SU-DHL-6 (cell line): Measurements from ENCODE around the gene PLAC8.
"Not testable (repeated sequence)": the region's sequence is repeated elsewhere in the genome, so short reads cannot be mapped to it uniquely, and the experiment has no call there.

Experiments used
- H2AFZ ChIP-seq: fragments of 200-600 bp; sonication (generic); 2 replicates; pipeline ENCODE4 v1.6.1; 2014; ENCODE audit warnings: low read depth, mild to moderate bottlenecking, moderate library complexity, mixed read lengths, antibody characterized with exemption, low read length; ENCODE audit not compliant: severe bottlenecking
- H3F3A ChIP-seq: fragments of 200-600 bp; shearing (Covaris generic); 2 replicates; pipeline ENCODE4 v1.6.0; 2016; ENCODE audit warnings: antibody characterized with exemption, mild to moderate bottlenecking; ENCODE audit not compliant: insufficient read depth
- H3K27ac ChIP-seq: fragments of 200-600 bp; sonication (generic); 2 replicates; pipeline ENCODE4 v1.5.1; 2016; ENCODE audit warnings: low read depth, mild to moderate bottlenecking, low read length, moderate library complexity, mixed read lengths
- H3K27me3 ChIP-seq: fragments of 200-600 bp; sonication (generic), shearing (Covaris generic); 2 replicates; pipeline ENCODE4 v1.6.0; 2014; ENCODE audit warnings: mild to moderate bottlenecking, low read length
- H3K36me3 ChIP-seq: fragments of 200-600 bp; sonication (generic); 2 replicates; pipeline ENCODE4 v1.6.1; 2014; ENCODE audit warnings: mild to moderate bottlenecking, low read length, mixed read lengths
- H3K4me2 ChIP-seq: fragments of 300-600, 200-600 bp; shearing (Covaris generic), sonication (generic); 2 replicates; pipeline ENCODE4 v1.6.0; 2014; ENCODE audit warnings: low read length, low read depth, mild to moderate bottlenecking; ENCODE audit not compliant: poor library complexity, severe bottlenecking
- H3K4me3 ChIP-seq: fragments of 200-600 bp; sonication (generic); 2 replicates; pipeline ENCODE4 v1.5.1; 2014; ENCODE audit warnings: antibody characterized with exemption, low read length, mild to moderate bottlenecking, mixed read lengths; ENCODE audit not compliant: insufficient read depth, poor library complexity, severe bottlenecking
- H3K79me2 ChIP-seq: fragments of 200-600 bp; sonication (generic); 2 replicates; pipeline ENCODE4 v1.6.1; 2014; ENCODE audit warnings: mild to moderate bottlenecking, low read length, moderate library complexity; ENCODE audit not compliant: insufficient read depth
- H3K9ac ChIP-seq: fragments of 200-600 bp; sonication (generic); 2 replicates; pipeline ENCODE4 v1.7.0; 2014; ENCODE audit warnings: mild to moderate bottlenecking, low read length
- H3K9me2 ChIP-seq: fragments of 200-600 bp; sonication (generic); replicated peaks from 2 replicates; pipeline ENCODE4 v1.6.1; 2014; ENCODE audit warnings: low read length; ENCODE audit not compliant: insufficient read depth
- H3K9me3 ChIP-seq: fragments of 200-600 bp; sonication (generic); 2 replicates; pipeline ENCODE4 v1.6.1; 2014; ENCODE audit warnings: low read length, mixed read lengths; ENCODE audit not compliant: insufficient read depth
- H4K20me1 ChIP-seq: fragments of 200-600 bp; sonication (generic); 2 replicates; pipeline ENCODE4 v1.6.1; 2014; ENCODE audit warnings: low read depth, mild to moderate bottlenecking, antibody characterized with exemption, low read length, moderate library complexity, mixed read lengths
- EZH2phosphoT487 ChIP-seq: fragments of 200-600 bp; sonication (generic), shearing (Covaris generic); conservative IDR thresholded peaks from 2 replicates; pipeline ENCODE4 v1.6.1; 2018; ENCODE audit warnings: mild to moderate bottlenecking, antibody characterized with exemption, low read length, moderate library complexity, mixed read lengths
- TF ChIP-seq, protein P1 (sequence below): fragments of 200-600 bp; sonication (generic); IDR thresholded peaks from one replicate; pipeline ENCODE4 v1.5.1; 2017; ENCODE audit warnings: antibody characterized with exemption, mild to moderate bottlenecking, low read length, moderate library complexity; ENCODE audit not compliant: insufficient read depth, poor library complexity, severe bottlenecking

PLAC8 gene

DNA sequence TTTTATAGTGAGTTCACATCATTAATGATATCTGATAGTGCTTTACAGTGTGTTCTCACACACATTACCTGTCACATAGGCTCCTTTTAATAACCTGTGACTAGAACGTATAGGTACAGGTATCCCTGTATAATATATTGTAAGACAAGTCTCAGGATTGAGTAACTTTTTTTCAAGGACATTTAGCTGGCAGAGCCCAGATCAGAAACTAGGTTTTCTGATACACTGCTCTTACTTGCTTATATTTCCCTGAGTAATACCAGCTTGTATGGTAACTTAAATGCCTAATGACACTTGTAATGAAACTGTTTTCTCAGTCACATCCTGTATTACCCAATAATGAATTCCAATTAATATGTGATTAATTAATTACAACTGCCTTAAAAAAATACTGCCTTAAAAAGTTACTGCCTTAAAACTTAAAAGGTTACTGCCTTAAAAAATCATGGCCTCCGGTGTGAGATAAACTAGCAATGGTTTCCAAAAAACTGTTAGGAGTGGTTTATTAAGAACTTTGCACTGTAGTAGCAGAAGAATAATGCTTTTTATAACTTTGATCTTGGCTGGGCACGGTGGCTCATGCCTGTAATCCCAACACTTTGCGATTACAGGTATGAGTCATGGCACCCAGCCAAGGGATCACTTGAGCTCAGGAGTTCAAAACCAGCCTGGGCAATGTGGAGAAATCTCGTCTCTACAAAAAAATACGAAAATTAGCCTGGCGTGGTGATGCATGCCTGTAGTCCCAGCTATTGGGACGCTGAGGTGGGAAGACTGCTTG lies 67.6 kb downstream of the PLAC8 start:
- Histone ChIP-seq H3K9me3 (no peaks in the 10 kb centered on the region), H3K36me3 (no peaks in the 10 kb centered on the region; the same call in 1 of the 2 replicates), H3K27me3 (no peaks in the 10 kb centered on the region), H3K4me3 (no peak overlapping the region), H3F3A (no peaks in the 10 kb centered on the region), H3K4me2 (no peak overlapping the region), H3K9ac (no peak overlapping the region), H3K9me2 (no peaks in the 10 kb centered on the region), H3K27ac (no peak overlapping the region), H4K20me1 (no peaks in the 10 kb centered on the region), H2AFZ (no peak overlapping the region), H3K79me2 (no peaks in the 10 kb centered on the region; the same call in 1 of the 2 replicates)
- TF ChIP-seq, protein P1, sequence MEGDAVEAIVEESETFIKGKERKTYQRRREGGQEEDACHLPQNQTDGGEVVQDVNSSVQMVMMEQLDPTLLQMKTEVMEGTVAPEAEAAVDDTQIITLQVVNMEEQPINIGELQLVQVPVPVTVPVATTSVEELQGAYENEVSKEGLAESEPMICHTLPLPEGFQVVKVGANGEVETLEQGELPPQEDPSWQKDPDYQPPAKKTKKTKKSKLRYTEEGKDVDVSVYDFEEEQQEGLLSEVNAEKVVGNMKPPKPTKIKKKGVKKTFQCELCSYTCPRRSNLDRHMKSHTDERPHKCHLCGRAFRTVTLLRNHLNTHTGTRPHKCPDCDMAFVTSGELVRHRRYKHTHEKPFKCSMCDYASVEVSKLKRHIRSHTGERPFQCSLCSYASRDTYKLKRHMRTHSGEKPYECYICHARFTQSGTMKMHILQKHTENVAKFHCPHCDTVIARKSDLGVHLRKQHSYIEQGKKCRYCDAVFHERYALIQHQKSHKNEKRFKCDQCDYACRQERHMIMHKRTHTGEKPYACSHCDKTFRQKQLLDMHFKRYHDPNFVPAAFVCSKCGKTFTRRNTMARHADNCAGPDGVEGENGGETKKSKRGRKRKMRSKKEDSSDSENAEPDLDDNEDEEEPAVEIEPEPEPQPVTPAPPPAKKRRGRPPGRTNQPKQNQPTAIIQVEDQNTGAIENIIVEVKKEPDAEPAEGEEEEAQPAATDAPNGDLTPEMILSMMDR, result no peak
- TF ChIP-seq EZH2phosphoT487, result no peak

DNA sequence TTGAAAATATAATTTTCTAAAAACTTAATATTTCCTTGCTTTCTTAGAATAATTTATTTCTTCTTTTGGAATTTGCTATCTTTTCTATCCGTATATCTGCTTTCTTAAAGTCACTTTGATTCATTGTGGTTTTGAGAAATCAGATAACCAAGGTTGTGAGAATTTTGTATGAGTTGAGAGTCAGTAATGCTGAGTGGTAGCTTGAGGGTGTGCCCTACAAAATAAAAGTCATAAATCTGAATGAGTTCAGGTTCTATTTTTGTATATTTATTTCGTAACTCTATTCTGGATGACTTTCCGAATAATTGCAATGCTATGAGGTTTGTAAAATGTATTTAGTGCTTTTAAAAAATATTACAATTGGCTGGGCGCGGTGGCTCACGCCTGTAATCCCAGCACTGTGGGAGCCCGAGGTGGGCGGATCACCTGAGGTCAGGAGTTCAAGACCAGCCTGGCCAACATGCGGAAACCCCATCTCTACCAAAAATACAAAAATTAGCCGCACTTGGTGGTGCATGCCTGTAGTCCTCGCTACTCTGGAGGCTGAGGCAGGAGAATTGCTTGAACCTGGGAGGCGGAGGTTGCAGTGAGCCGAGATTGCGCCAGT lies 70.6 kb downstream of the PLAC8 start:
- H3K79me2 ChIP-seq, result peaks cover 13% of the 10 kb centered on the region
- TF ChIP-seq EZH2phosphoT487, result no peak
- TF ChIP-seq, protein P1, result no peak
- H2AFZ ChIP-seq, result no peak overlapping the region
- H3K9me3 ChIP-seq, result no peaks in the 10 kb centered on the region
- no peak overlapping the region for H3K4me3 ChIP-seq
- no peaks in the 10 kb centered on the region for H3K27me3 ChIP-seq
- no peaks in the 10 kb centered on the region for H3F3A ChIP-seq
- H3K36me3 ChIP-seq, result no peaks in the 10 kb centered on the region; the same call in 1 of the 2 replicates
- H3K4me2 ChIP-seq, result no peak overlapping the region
- H3K9ac ChIP-seq, result no peak overlapping the region
- no peak overlapping the region for H3K27ac ChIP-seq
- H3K9me2 ChIP-seq, result no peaks in the 10 kb centered on the region
- H4K20me1 ChIP-seq, result no peaks in the 10 kb centered on the region

DNA sequence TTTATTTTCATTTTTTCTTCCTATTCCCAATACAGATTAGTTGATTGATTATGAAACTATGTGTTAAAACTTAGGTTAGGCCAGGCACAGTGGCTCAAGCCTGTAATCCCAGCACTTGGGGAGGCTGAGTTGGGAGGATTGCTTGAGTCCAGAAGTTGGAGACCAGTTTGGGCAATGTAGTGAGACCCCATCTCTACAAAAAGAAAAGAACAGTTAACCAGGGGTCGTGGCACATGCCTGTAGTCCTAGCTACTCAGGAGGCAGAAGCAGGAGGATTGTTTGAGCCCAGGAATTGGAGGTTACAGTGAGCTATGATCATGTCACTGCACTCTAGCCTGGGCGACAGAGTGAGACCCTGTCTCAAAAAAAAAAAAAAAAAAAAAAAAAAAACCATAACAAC lies 71.4 kb downstream of the PLAC8 start:
- not testable (repeated sequence) for H3K36me3 ChIP-seq, H2AFZ ChIP-seq, H3K4me2 ChIP-seq, H4K20me1 ChIP-seq, H3K27ac ChIP-seq, H3K9ac ChIP-seq, H3K9me2 ChIP-seq, H3F3A ChIP-seq, H3K9me3 ChIP-seq, H3K4me3 ChIP-seq, H3K27me3 ChIP-seq
- peaks cover 17% of the 10 kb centered on the region for H3K79me2 ChIP-seq

DNA sequence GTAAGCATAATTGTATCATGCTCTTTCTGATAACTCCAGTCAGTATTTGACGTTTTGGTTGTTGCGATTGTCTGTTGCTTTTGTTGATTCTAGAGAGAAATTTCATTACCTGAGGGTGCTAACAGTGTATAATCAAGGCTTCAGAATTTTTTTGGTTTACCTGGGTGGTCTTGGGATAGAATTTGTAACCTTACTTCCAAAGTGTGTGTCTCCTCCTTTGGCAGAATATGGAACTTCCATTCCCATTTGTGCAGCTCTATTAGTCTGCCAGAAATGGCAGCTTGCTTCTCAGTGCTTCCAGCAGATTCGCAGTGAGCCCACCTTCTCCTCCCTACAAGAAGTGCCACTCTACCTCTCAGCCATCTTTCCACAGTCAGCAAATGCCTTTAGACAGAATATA lies 74.3 kb downstream of the PLAC8 start:
- no peak overlapping the region for H3K27ac ChIP-seq
- no peaks in the 10 kb centered on the region for H3K9me3 ChIP-seq
- TF ChIP-seq, protein P1, result no peak
- no peak for TF ChIP-seq EZH2phosphoT487
- no peaks in the 10 kb centered on the region for H4K20me1 ChIP-seq
- no peak overlapping the region for H3K9ac ChIP-seq
- peaks cover 36% of the 10 kb centered on the region for H3K79me2 ChIP-seq
- H3K36me3 ChIP-seq, result no peaks in the 10 kb centered on the region; the same call in 1 of the 2 replicates
- no peak overlapping the region for H3K4me2 ChIP-seq
- no peaks in the 10 kb centered on the region for H3K9me2 ChIP-seq
- no peak overlapping the region for H2AFZ ChIP-seq
- H3F3A ChIP-seq, result no peaks in the 10 kb centered on the region
- no peak overlapping the region for H3K4me3 ChIP-seq
- H3K27me3 ChIP-seq, result no peaks in the 10 kb centered on the region
